Stimulated activated CD4-positive, alpha-beta T cell treated with anti-CD3 and anti-CD28 coated beads, TNF-alpha, amount 100 ng/mL, for 24 hours (primary cell): ENCODE measurements around the gene PAX2.

Source experiments
- DNase-seq, 3 experiments: peaks; one replicate each; pipeline ENCODE4 v3.0.0-alpha.2; 2020; ENCODE audit warnings: low read depth in 3 of 3

PAX2 gene

GRCh38 chr10:100817268-100817839 is 72.0 kb downstream of the PAX2 start:
- no peak for DNase-seq

- DNase-seq = no peak
These were observed 74.0 kb downstream of the PAX2 start for GRCh38 chr10:100819424-100819823.

GRCh38 chr10:100823194-100823593 is 77.8 kb downstream of the PAX2 start:
- DNase-seq = no peak

- DNase-seq = no peak
These were observed 79.5 kb downstream of the PAX2 start for GRCh38 chr10:100824886-100825285.

GRCh38 chr10:100825325-100825875 is 80.0 kb downstream of the PAX2 start:
- DNase-seq = no peak

- DNase-seq = no peak
These were observed 80.8 kb downstream of the PAX2 start for GRCh38 chr10:100826031-100826651.

- DNase-seq = no peak
These were observed 81.2 kb downstream of the PAX2 start for GRCh38 chr10:100826661-100826982.

GRCh38 chr10:100826983-100827818 is 81.8 kb downstream of the PAX2 start:
- DNase-seq = peak in 1 of 3 experiments; percentile 25

- peak in 1 of 3 experiments; percentile 32 for DNase-seq
These were observed 82.7 kb downstream of the PAX2 start for GRCh38 chr10:100827819-100828737.

GRCh38 chr10:100828738-100829096 is 83.3 kb downstream of the PAX2 start:
- peak in 1 of 3 experiments; percentile 40 for DNase-seq

- no peak for DNase-seq
These were observed 83.9 kb downstream of the PAX2 start for GRCh38 chr10:100829097-100829870.

- DNase-seq = no peak
These were observed 84.7 kb downstream of the PAX2 start for GRCh38 chr10:100829933-100830727.

- DNase-seq = no peak
These were observed 85.3 kb downstream of the PAX2 start for GRCh38 chr10:100830728-100831111.

- DNase-seq = no peak
These were observed 86.4 kb downstream of the PAX2 start for GRCh38 chr10:100831742-100832141.

- no peak for DNase-seq
These were observed 90.4 kb downstream of the PAX2 start for GRCh38 chr10:100835810-100836209.

- no peak for DNase-seq
These were observed 91.5 kb downstream of the PAX2 start for GRCh38 chr10:100836891-100837290.

- DNase-seq = no peak
These were observed 91.9 kb downstream of the PAX2 start for GRCh38 chr10:100837300-100837699.

- DNase-seq = no peak
These were observed 93.6 kb downstream of the PAX2 start for GRCh38 chr10:100838986-100839385.

- DNase-seq = no peak
These were observed 96.1 kb downstream of the PAX2 start for GRCh38 chr10:100841528-100841927.

- DNase-seq = peak in 2 of 3 experiments; percentile 52 to 78
These were observed 102.1 kb downstream of the PAX2 start for GRCh38 chr10:100847440-100847839.
